Bronchial epithelial cell (primary cell): ENCODE measurements around the gene HAP1. TPM values are rescaled to one million over a fixed set of nuclear protein-coding genes. Genes with fewer than 3 reads are reported as not detected.

ENCODE experiments used
- DNase-seq: peaks from one replicate; pipeline ENCODE4 v3.0.0-alpha.2; 2010; ENCODE audit warnings: low read depth
- FAIRE-seq: peaks from 2 replicates; lab custom pipeline; 2011; peaks lifted over from hg19 to GRCh38; lab: Jason Lieb, UNC
- H3K27me3 ChIP-seq: 2 replicates; pipeline ENCODE4 v1.5.1; 2011; ENCODE audit warnings: low read length; ENCODE audit not compliant: control insufficient read depth, insufficient read depth
- H3K36me3 ChIP-seq: 2 replicates; pipeline ENCODE4 v1.5.1; 2011; ENCODE audit warnings: low read length; ENCODE audit not compliant: control insufficient read depth, insufficient read depth
- H3K4me3 ChIP-seq: 2 replicates; pipeline ENCODE4 v1.5.1; 2011; ENCODE audit warnings: mild to moderate bottlenecking, low read depth, low read length, control low read depth
- total RNA-seq: library from RNA; depleted of rRNA; stranded (reverse); fragments of >200 nt; gene quantifications from 2 replicates; pipeline ENCODE4 v1.2.1, GENCODE V29; 2014
- TF ChIP-seq, protein P1 (sequence below): IDR thresholded peaks from 2 replicates; pipeline ENCODE4 v1.5.1; 2011; ENCODE audit warnings: mild to moderate bottlenecking, moderate library complexity, low read length, control low read depth, inconsistent platforms; ENCODE audit not compliant: insufficient read depth, severe bottlenecking

HAP1 gene
- total RNA-seq, 1 donor from 2014 or later, result 2.6 TPM

DNA sequence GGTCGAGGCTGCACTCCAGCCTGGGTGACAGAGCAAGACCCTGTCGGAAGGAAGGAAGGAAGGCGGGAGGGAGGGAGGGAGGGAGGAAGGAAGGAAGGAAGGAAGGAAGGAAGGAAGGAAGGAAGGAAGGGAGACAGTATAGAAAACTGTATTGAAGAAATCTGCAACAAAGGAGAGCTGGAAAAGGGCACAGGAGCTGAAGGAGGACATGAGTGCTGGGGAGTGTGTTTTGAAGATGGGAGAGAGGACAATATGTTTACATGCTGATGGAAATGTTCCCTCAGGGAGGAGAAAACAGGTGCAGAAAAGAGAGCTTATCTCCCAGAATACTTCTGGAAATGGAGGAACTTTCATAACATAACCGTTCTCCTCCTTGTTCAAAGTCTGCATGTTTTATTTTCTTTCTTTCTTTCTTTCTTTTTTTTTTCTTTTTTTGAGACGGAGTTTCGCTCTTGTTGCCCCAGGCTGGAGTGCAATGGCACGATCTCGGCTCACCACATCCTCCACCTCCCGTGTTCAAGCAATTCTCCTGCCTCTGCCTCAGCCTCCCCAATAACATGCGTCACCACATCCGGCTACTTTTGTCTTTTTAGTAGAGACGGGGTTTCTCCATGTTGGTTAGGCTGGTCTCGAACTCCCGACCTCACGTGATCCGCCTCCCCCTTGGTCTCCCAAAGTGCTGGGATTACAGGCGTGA lies 2.7 kb upstream of the HAP1 start:
- FAIRE-seq (no peak), DNase-seq (no peak)
- Histone ChIP-seq H3K27me3 (peaks cover 20% of the 10 kb centered on the region), H3K4me3 (no peak overlapping the region), H3K36me3 (no peaks in the 10 kb centered on the region)
- TF ChIP-seq, protein P1, sequence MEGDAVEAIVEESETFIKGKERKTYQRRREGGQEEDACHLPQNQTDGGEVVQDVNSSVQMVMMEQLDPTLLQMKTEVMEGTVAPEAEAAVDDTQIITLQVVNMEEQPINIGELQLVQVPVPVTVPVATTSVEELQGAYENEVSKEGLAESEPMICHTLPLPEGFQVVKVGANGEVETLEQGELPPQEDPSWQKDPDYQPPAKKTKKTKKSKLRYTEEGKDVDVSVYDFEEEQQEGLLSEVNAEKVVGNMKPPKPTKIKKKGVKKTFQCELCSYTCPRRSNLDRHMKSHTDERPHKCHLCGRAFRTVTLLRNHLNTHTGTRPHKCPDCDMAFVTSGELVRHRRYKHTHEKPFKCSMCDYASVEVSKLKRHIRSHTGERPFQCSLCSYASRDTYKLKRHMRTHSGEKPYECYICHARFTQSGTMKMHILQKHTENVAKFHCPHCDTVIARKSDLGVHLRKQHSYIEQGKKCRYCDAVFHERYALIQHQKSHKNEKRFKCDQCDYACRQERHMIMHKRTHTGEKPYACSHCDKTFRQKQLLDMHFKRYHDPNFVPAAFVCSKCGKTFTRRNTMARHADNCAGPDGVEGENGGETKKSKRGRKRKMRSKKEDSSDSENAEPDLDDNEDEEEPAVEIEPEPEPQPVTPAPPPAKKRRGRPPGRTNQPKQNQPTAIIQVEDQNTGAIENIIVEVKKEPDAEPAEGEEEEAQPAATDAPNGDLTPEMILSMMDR, result no peak

DNA sequence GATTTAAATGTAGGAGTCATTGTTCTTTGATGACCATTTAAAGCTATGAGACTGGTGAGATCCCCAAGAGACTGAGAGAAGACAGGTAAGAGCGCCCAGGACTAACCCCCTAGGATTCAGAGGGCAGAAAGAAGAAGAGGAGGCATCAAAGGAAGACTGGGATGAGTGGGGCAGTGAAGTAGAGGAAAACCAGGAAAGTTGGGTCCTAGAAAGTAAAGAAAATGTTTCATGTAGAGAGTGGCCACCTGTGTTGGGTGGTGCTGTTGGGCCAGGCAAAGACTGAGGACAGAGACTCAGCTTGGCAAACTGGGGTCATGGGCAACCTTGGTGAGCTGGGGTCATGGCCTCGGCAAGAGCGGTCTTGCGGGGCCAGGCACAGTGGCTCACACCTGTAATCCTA lies 1.3 kb upstream of the HAP1 start:
- H3K36me3 ChIP-seq, result no peaks in the 10 kb centered on the region
- TF ChIP-seq, protein P1, result no peak
- DNase-seq, result no peak
- H3K4me3 ChIP-seq, result no peak overlapping the region
- peaks cover 22% of the 10 kb centered on the region for H3K27me3 ChIP-seq
- FAIRE-seq, result no peak

DNA sequence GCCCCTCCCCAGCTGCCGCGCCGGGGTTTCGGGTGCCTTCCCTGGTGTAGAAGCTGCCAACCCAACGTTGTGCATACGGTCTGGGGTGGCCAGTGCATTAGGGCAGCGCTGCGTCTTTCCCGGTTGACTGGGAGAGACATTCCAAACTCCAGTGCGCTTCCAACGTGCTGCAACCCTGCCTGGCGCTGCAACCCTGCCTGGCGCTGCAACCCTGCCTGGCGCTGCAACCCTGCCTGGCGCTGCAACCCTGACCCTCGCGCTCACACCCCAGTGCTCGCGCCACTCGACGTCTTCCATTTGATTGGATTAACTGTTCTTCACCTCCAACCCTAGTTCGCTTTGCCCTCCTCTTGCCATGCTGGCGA lies 488 bp upstream of the HAP1 start:
- H3K4me3 ChIP-seq, result peak overlapping the region; percentile 53
- peaks cover 22% of the 10 kb centered on the region for H3K27me3 ChIP-seq
- TF ChIP-seq, protein P1, result no peak
- no peaks in the 10 kb centered on the region for H3K36me3 ChIP-seq
- FAIRE-seq, result no peak
- DNase-seq, result no peak

DNA sequence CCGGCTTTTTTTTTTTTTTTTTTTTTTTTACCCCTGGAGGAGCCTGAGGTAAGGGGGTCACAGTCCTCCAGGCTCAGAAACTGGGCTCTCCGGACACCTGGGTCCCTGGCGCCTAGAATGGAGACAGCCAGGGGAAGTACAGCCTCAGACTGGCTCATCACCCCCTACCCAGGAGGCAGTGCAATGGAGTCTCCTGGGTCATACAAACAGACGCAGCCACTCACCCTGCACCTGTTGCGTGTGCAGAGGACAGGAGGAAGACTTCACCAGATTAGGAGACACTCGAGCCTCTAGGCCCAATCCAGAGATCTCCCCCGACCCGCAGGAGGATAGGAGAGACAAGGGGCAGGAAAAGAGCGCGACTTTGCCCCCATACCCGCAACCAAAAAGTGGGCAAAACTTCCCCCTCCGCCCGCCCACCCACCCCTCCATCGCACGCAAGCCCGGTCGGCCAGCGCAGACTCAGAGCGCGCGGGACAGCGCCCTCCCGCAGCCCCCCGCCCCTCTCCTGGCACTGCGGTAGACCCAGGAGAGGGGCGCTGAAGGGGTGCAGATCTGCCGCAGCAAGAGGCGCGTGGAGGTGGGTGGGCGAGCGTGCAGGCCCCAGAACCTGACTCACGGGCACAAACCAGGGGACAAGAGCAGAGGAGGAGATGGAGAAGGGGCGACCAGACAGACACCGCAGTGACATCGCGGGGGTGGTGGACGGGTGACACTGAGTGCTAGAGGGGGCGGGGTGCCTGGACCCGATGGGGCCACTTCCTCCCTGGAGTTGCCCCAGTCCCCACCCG lies 900 bp downstream of the HAP1 start:
- DNase-seq (no peak), FAIRE-seq (no peak)
- TF ChIP-seq, protein P1, result no peak
- Histone ChIP-seq H3K4me3 (peak overlapping the region; percentile 53), H3K36me3 (no peaks in the 10 kb centered on the region), H3K27me3 (peaks cover 22% of the 10 kb centered on the region)

DNA sequence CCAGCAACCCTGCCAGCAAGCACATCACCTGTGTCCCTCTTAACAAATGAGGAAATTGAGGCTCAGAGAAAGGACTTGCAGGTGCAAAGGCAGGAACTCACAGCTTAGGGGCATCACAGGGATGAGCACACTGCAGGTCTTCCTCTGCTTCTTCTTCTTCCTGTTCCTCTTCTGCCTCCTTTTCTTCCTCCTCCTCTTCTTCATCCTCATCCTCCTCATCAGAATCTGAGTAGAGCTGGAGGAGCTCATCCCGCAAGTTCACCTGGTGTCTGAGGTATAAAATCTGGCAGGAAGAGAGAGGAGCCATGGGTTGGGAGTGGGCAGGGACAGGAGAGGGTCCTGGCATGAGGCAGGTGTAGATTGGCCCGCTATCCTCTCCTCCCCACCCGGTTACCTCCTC lies 2.6 kb downstream of the HAP1 start:
- H3K27me3 ChIP-seq, result peaks cover 14% of the 10 kb centered on the region

More for the DNA sequence above, 2.6 kb downstream of the HAP1 start:
- TF ChIP-seq, protein P1, result no peak
- no peak overlapping the region for H3K4me3 ChIP-seq
- FAIRE-seq, result no peak
- no peak for DNase-seq
- no peaks in the 10 kb centered on the region for H3K36me3 ChIP-seq
